Measurements from ENCODE around the gene RRP36. TPM values are rescaled to one million over a fixed set of nuclear protein-coding genes. Genes with fewer than 3 reads are reported as not detected.
"Not testable (repeated sequence)": the region's sequence is repeated elsewhere in the genome, so short reads cannot be mapped to it uniquely, and the experiment has no call there.

RRP36 gene
- total and polyA plus RNA-seq, 2 donors from 2014 or later: 49.2 to 55.2 TPM

DNA sequence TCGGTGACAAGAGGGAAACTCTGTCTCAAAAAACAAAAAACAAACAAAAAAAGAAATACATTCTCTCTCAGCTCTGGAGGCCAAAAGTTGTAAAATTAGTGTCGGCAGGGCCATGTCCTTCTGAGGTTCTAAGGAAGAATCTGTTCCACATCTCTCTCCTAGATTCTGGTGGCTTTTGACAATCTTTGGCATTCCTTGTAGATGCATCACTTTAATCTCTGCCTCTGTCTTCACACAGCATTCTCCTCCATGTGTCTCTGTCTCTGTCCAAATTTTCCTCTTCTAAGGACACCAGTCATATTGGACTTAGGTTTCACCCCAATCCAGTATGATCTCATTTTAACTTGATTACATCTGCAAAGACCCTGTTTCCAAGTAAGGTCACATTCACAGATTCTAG, 28.0 kb upstream of the RRP36 start:
- Histone ChIP-seq H3K36me3 (ENCODE audit: control insufficient read depth in 2 of 3, insufficient read depth in 3 of 3, low read length in 3 of 3) (peaks cover 0 to 12% (median 6%) of the 10 kb centered on the region in 3 donors), H3K27me3 (ENCODE audit: control insufficient read depth, insufficient read depth, low read length) (no peaks in the 10 kb centered on the region), H3K9ac (ENCODE audit: low read length in 3 of 3) (no peak overlapping the region), H3K4me1 (ENCODE audit: control insufficient read depth in 2 of 3, insufficient read depth in 2 of 3, low read depth in 1 of 3, low read length in 3 of 3) (no peaks in the 10 kb centered on the region), H3K4me3 (ENCODE audit: low read length in 3 of 3) (no peak overlapping the region), H3K9me3 (ENCODE audit: control insufficient read depth in 2 of 3, insufficient read depth in 1 of 3, low read length in 3 of 3) (no peaks in the 10 kb centered on the region), H3K27ac (ENCODE audit: low read depth in 2 of 2, low read length in 2 of 2) (no peak overlapping the region)
- intact Hi-C loops (cut with DNase I): no loop called here
- FAIRE-seq (no peak), DNase-seq (no peak)
- TF ChIP-seq, protein P1, sequence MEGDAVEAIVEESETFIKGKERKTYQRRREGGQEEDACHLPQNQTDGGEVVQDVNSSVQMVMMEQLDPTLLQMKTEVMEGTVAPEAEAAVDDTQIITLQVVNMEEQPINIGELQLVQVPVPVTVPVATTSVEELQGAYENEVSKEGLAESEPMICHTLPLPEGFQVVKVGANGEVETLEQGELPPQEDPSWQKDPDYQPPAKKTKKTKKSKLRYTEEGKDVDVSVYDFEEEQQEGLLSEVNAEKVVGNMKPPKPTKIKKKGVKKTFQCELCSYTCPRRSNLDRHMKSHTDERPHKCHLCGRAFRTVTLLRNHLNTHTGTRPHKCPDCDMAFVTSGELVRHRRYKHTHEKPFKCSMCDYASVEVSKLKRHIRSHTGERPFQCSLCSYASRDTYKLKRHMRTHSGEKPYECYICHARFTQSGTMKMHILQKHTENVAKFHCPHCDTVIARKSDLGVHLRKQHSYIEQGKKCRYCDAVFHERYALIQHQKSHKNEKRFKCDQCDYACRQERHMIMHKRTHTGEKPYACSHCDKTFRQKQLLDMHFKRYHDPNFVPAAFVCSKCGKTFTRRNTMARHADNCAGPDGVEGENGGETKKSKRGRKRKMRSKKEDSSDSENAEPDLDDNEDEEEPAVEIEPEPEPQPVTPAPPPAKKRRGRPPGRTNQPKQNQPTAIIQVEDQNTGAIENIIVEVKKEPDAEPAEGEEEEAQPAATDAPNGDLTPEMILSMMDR (IDR thresholded peaks at IDR 0.05; ENCODE audit: borderline replicate concordance, extremely low read depth, insufficient read depth): no peak

DNA sequence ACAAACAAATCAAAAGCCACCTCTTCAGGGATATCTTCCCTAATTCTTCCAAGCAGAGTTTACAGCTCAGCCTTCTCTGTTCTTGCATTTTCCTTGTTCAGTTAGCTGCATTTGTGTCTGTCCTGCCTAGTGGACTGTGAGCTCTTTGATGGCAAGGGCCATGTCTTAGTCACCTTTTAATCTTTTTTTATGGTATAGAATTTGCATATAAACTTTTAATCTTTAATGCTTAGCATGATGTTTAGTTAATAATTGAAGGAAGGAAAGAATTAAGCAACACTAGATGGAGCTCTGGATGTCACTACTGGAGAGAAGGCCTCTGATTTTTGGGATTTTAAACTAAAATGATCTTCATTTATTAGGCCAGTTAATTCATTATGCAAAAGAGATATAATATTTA, 24.9 kb upstream of the RRP36 start:
- Histone ChIP-seq H3K36me3 (ENCODE audit: control insufficient read depth in 2 of 3, insufficient read depth in 3 of 3, low read length in 3 of 3) (peaks cover 0 to 2% (median 0%) of the 10 kb centered on the region in 3 donors), H3K4me1 (ENCODE audit: control insufficient read depth in 2 of 3, insufficient read depth in 2 of 3, low read depth in 1 of 3, low read length in 3 of 3) (no peaks in the 10 kb centered on the region), H3K4me3 (ENCODE audit: low read length in 3 of 3) (no peak overlapping the region), H3K27me3 (ENCODE audit: control insufficient read depth, insufficient read depth, low read length) (no peaks in the 10 kb centered on the region), H3K9ac (ENCODE audit: low read length in 3 of 3) (no peak overlapping the region), H3K9me3 (ENCODE audit: control insufficient read depth in 2 of 3, insufficient read depth in 1 of 3, low read length in 3 of 3) (no peaks in the 10 kb centered on the region), H3K27ac (ENCODE audit: low read depth in 2 of 2, low read length in 2 of 2) (no peak overlapping the region)
- TF ChIP-seq, protein P1 (IDR thresholded peaks at IDR 0.05; ENCODE audit: borderline replicate concordance, extremely low read depth, insufficient read depth): no peak
- DNase-seq (peak in 1 of 5 donors; percentile 14), FAIRE-seq (no peak)
- intact Hi-C loops (cut with DNase I): no loop called here

DNA sequence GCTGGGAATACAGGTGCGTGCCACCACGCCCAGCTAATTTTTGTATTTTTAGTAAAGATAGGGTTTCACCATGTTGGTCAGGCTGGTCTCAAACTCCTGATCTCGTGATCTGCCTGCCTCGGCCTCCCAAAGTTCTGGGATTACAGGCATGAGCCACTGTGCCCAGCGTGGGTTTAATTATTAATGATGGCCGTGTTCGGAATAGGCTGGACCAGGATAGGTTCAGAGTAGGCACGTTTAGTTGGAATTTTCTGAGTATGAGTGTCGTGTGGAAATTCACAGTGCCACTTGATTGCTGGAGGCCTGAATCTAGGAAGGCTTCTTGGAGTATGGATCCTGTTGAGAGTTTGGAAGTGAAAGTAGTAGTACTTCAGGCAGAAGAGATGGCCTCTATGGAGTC, 23.2 kb upstream of the RRP36 start:
- H3K9ac ChIP-seq (ENCODE audit: low read length in 3 of 3); H3K9me3 ChIP-seq (ENCODE audit: control insufficient read depth in 2 of 3, insufficient read depth in 1 of 3, low read length in 3 of 3); FAIRE-seq: not testable (repeated sequence)

DNA sequence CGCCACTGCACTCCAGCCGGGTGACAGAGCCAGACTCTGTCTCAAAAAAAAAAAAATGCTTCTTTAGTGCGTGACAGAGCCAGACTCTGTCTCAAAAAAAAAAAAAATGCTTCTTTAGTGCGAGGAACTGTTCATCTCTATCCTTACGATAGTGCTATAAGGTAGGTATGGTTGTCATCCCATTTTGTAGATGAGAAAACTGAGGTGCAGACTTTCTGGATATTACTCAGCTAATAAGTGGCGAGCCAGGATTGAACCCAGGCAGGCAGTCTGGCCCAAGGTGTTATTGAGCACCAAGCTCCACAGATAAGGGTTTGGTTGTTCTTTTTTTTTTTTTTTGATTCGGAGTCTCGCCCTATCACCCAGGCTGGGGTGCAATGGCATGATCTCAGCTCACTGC, 19.6 kb upstream of the RRP36 start:
- H3K27me3 ChIP-seq (ENCODE audit: control insufficient read depth, insufficient read depth, low read length): no peaks in the 10 kb centered on the region
- FAIRE-seq: no peak
- TF ChIP-seq, protein P1 (IDR thresholded peaks at IDR 0.05; ENCODE audit: borderline replicate concordance, extremely low read depth, insufficient read depth): no peak
- no peak for DNase-seq
- no peak overlapping the region for H3K9ac ChIP-seq (ENCODE audit: low read length in 3 of 3)
- intact Hi-C loops (cut with DNase I): no loop called here
- H3K36me3 ChIP-seq (ENCODE audit: control insufficient read depth in 2 of 3, insufficient read depth in 3 of 3, low read length in 3 of 3): peaks cover 0 to 5% (median 2%) of the 10 kb centered on the region in 3 donors
- H3K4me1 ChIP-seq (ENCODE audit: control insufficient read depth in 2 of 3, insufficient read depth in 2 of 3, low read depth in 1 of 3, low read length in 3 of 3): no peaks in the 10 kb centered on the region
- H3K9me3 ChIP-seq (ENCODE audit: control insufficient read depth in 2 of 3, insufficient read depth in 1 of 3, low read length in 3 of 3): no peaks in the 10 kb centered on the region
- no peak overlapping the region for H3K27ac ChIP-seq (ENCODE audit: low read depth in 2 of 2, low read length in 2 of 2)
- H3K4me3 ChIP-seq (ENCODE audit: low read length in 3 of 3): no peak overlapping the region

More for the DNA sequence above, 23.2 kb upstream of the RRP36 start:
- H3K27ac ChIP-seq (ENCODE audit: low read depth in 2 of 2, low read length in 2 of 2); H3K4me1 ChIP-seq (ENCODE audit: control insufficient read depth in 2 of 3, insufficient read depth in 2 of 3, low read depth in 1 of 3, low read length in 3 of 3); intact Hi-C loops (cut with DNase I); DNase-seq; H3K36me3 ChIP-seq (ENCODE audit: control insufficient read depth in 2 of 3, insufficient read depth in 3 of 3, low read length in 3 of 3); H3K4me3 ChIP-seq (ENCODE audit: low read length in 3 of 3); H3K27me3 ChIP-seq (ENCODE audit: control insufficient read depth, insufficient read depth, low read length): not testable (repeated sequence)

All from kidney (tissue), 14 donors.